GM21737 (cell line): Measurements from ENCODE around the gene DHRSX.
A peak's percentile ranks its signal among the peaks of the same experiment; 100 is the strongest.
"Not testable (repeated sequence)": the region's sequence is repeated elsewhere in the genome, so short reads cannot be mapped to it uniquely, and the experiment has no call there.

Experiments
- ATAC-seq: cut with Tn5 transposase; IDR thresholded peaks from one replicate; pipeline ENCODE4 v1.9.1; 2021; ENCODE audit warnings: mild to moderate bottlenecking, moderate library complexity; ENCODE audit not compliant: unreplicated experiment

The DHRSX gene

GRCh38 chrX:2521092-2521926 is 20.5 kb upstream of the DHRSX start:
- ATAC-seq, result peak; percentile 73

- ATAC-seq, result no peak
Measured at GRCh38 chrX:2520539-2520938, 19.8 kb upstream of the DHRSX start.

DNA sequence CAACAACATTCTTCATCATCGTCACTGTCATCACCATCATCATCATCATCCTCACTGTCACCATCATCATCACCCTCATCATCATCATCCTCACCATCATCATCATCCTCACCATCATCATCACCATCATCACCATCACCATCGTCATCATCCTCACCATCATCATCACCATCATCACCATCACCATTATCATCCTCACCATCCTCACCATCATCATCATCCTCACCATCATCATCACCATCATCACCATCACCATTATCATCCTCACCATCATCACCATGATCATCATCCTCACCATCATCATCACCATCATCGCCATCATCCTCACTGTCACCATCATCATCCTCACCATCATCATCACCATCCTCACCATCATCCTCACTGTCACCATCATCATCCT is 18.9 kb upstream of the DHRSX start:
- not testable (repeated sequence) for ATAC-seq

- peak; percentile 13 for ATAC-seq
Measured at GRCh38 chrX:2517055-2517454, 16.3 kb upstream of the DHRSX start.

- ATAC-seq, result peak; percentile 50
Measured at GRCh38 chrX:2516623-2517022, 15.8 kb upstream of the DHRSX start.

DNA sequence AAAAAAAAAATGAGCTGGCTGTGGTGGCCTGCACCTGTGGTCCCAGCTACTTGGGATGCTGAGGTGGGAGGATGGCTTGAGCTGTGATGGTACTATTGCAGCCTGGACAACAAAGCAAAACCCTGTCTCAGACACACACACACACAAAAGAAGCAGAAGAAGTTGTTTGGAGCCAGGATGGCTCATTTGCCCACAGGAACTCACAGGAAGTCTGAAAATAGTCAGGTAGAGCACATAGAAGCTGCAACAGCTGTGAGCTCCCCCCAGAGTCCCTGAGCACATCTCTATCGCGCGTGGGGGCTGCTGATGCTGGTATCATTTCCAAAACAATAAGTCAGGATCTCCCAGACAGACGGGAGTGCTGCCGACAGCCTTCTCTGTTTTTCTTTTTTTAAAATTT is 13.4 kb upstream of the DHRSX start:
- no peak for ATAC-seq

DNA sequence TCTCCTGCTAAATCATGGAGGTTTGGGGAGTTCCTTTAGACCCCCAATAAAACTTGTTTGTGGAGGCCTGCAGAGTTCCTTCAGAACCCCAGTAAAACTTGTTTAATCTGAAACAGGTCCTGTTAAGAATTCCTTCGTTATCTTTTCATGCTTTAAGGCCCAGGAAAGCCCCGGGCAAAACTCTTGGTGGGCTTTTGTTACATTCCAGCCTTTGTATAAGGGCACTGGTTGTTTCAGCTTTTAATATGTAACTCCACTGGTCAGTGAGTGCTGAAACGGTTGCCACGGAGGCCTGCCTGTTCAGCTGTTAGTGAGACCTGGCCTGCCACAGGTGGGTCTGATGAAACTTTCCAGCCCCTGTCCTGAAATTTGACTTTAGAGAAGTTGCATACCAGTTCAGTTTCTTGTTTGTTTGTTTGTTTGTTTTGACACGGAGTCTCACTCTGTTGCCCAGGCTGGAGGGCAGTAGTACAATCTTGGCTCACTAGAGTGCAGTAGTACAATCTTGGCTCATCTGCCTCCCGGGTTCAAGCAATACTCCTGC is 12.4 kb upstream of the DHRSX start:
- ATAC-seq, result no peak

GRCh38 chrX:2512501-2512900 is 11.7 kb upstream of the DHRSX start:
- no peak for ATAC-seq

DNA sequence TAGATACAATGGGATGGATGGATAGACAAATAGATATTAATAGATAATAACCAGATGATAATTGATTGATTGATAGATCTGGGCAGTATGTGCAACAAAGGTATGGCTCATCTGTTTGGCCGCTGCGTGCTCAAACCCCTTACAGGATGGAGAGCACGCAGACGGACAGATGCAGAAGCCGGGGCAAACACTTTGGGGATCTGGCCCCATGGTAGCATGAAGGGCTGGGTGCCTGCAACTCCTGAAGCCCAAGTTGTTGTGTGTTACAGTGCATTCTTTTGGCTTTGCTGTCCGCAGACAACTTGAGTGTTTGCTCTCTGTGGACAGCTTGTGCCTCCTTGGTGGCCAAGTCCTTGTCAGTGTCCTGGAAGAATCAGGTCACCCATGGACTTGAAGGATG is 10.6 kb upstream of the DHRSX start:
- ATAC-seq, result no peak

DNA sequence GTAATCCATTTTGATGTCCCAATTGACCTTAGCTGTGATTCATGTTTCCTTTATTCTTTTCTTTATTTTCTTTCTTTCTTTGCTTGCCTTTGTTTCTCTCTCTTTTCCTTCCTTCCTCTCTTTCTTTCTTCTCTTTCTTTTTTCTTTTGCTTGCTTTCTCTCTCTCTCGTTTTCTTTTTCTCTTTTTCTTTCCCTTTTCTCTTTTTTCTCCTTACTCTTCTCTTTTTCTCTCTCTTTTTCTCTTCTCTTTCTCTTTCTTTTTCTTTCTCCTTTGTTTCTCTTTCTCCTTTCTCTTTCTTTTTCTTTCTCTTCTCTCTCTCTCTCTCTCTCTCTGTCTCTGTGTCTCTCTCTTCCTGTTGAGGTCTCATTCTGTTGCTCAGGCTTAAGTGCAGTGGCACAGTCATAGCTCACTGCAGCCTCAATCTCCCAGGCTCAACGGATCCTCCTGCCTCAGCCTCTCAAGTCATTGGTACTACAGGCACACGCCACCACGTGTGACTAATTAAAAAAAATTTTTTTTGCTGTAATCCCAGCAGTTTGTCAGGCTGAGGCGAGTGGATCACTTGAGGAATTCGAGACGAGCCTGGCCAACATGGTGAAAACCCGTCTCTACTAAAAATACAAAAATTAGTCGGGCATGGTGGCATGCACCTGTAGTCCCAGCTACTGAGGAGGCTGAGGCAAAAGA is 8.0 kb upstream of the DHRSX start:
- no peak for ATAC-seq

DNA sequence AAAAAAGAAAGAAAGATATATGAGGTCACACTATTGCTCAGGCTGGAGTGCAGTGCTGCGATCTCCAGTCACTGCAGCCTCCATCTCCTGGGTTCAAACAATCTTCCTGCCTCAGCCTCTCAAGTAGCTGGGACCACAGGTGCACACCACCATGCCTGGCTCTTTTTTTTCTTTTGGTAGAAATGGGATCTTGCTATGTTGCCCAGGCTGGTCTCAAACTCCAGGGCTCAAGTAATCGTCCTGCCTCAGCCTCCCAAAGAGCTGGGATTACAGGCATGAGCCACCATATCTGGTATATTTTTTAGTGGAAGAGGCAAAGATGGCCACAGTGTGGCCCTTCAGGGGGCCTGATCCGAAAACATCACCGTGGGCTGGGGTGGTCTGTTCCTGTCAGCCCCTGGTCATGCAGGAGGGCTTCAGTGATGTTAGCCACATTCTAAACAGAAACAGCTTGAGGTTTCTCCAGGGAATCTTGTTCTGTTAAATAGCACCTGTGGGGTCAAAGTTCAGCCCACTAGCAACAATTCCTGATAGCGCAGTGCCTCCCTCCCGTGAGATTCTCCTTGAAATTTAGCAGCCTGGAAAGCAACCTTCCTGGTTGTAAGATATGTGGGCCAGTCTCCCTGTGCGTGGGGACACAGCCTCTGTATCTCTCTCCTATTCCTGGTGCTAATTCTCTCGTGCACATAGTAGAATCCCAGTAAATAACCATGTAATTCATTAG is 7.3 kb upstream of the DHRSX start:
- ATAC-seq, result no peak

DNA sequence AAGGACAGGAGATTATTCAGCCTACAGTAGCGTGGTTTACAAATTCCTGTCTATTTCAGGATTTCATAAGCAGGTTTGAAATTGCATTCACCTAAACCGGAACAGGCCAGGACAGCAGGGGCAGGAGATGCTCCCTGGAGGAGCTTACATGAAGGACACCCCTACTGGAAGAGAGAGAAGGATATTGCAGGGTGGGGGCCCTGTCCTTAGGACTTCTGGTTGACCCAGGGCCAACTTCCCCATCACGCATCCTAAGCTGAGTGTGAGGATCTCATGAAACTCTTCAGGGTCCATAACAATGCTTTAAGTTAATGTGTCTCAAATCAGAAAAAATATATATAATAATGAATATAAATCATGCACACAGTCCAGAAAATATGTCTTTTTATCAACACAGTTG is 6.4 kb upstream of the DHRSX start:
- no peak for ATAC-seq

DNA sequence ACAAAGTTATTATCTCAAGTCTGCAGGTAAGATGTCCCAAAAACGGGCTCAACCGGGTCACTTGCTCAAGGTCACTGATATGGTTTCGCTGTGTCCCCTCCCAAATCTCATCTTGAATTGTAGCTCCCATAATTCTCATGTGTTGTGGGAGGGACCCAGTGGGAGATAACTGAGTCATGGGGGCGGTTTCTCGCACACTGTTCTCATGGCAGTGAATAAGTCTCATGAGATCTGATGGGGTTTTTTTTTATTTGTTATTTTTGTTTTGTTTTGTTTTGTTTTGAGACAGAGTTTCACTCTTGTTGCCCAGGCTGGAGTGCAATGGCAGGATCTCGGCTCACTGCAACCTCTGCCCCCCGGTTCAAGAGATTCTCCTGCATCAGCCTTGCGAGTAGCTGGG is 4.6 kb upstream of the DHRSX start:
- ATAC-seq, result not testable (repeated sequence)

- ATAC-seq, result no peak
Measured at GRCh38 chrX:2504706-2505332, 4.0 kb upstream of the DHRSX start.

GRCh38 chrX:2503591-2504500 is 3.1 kb upstream of the DHRSX start:
- no peak for ATAC-seq

DNA sequence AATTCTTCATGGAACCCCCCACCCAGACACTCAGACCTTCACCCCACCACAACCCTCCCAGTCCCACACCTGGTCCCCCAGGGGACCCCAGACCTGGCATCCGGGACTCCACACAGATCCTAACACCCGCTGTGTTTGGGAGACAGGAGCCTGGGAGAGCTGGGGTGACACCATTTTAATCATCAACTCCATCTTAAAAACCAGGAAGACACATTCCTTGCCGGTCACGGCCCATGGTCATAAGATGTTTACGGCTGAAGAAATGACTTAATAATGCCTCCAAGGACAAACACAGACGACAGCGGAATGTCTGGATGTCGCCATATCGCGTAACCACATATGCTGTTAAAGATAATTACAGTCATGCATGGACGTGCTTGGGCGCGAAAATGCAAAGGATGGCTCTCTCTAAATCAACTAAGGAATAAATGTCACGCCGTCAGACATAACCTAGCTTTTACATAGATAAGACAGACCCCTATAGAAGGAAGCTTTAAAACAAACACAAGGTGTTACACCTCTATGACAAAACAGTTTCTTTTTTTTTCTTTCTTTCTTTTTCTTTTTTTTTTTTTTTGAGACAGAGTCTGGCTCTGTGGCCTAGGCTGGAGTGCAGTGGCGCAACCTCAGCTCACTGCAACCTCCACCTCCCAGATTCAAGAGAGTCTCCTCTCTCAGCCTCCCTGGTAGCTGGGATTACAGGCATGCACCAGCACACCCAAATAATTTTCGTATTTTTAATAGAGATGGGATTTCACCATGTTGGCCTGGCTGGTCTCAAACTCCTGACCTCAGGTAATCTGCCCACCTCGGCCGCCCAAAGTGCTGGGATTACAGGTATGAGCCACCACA is 2.1 kb upstream of the DHRSX start:
- ATAC-seq, result no peak

GRCh38 chrX:2502120-2502667 is 1.4 kb upstream of the DHRSX start:
- ATAC-seq, result no peak

DNA sequence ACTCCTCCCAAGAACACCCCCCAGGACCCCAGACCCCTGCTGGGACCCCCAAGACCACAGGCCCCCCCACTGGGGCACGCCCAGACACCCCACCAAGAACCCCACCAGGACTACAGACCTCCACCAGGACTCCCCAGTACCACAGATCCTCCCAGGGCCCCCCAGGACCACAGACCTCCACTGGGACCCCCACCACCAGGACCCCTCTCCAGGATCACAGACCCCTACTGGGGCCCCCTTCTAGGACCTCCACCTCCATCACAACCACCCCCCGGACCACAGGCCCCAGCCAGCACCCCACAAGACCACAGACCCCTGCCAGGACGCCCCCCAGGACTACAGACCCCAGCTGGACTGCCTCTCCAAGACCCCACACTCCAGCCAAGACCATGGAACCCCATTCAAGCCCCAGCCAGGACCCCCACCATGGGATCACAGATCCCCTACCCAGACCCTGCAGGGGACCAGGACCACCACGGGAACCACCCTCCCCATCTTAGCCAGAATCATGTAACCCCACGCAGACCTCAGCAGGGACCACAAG is 855 bp upstream of the DHRSX start:
- ATAC-seq, result no peak
